Measurements from ENCODE around the gene CREB3L2. TPM values are rescaled to one million over a fixed set of nuclear protein-coding genes. Genes with fewer than 3 reads are reported as not detected.

Gene CREB3L2
- total RNA-seq, 1 donor from 2014 or later: 61.8 TPM

- ATAC-seq (no peak), DNase-seq (no peak)
- no peaks in the 10 kb centered on the region for H3K9me3 ChIP-seq
- H3K4me3 ChIP-seq: no peak overlapping the region
- intact Hi-C loops (cut with DNase I): no loop called here
- no peak for TF ChIP-seq CTCF (IDR thresholded peaks at IDR 0.05)
- peaks cover under 1% of the 10 kb centered on the region for H3K27me3 ChIP-seq
- no peaks in the 10 kb centered on the region for H3K36me3 ChIP-seq
- H3K4me1 ChIP-seq: no peaks in the 10 kb centered on the region
- no peak overlapping the region for H3K27ac ChIP-seq
Observed at GRCh38 chr7:137853053-137853452, 148.8 kb downstream of the CREB3L2 start.

- H3K4me3 ChIP-seq: no peak overlapping the region
- no peak for ATAC-seq
- no peaks in the 10 kb centered on the region for H3K36me3 ChIP-seq
- intact Hi-C loops (cut with DNase I): no loop called here
- no peak overlapping the region for H3K27ac ChIP-seq
- TF ChIP-seq CTCF (IDR thresholded peaks at IDR 0.05): no peak
- DNase-seq: no peak
- peaks cover 7% of the 10 kb centered on the region for H3K4me1 ChIP-seq
- peaks cover 10% of the 10 kb centered on the region for H3K27me3 ChIP-seq
- no peaks in the 10 kb centered on the region for H3K9me3 ChIP-seq
Observed at GRCh38 chr7:137852108-137852507, 149.8 kb downstream of the CREB3L2 start.

GRCh38 chr7:137850972-137851945 lies 150.6 kb downstream of the CREB3L2 start:
- Histone ChIP-seq H3K27me3 (peaks cover 15% of the 10 kb centered on the region), H3K4me3 (no peak overlapping the region), H3K27ac (no peak overlapping the region), H3K36me3 (no peaks in the 10 kb centered on the region), H3K4me1 (peaks cover 10% of the 10 kb centered on the region), H3K9me3 (no peaks in the 10 kb centered on the region)
- intact Hi-C loops (cut with DNase I): no loop called here
- TF ChIP-seq CTCF (IDR thresholded peaks at IDR 0.05): no peak
- ATAC-seq (no peak), DNase-seq (no peak)

GRCh38 chr7:137850571-137850970 lies 151.3 kb downstream of the CREB3L2 start:
- Histone ChIP-seq H3K9me3 (no peaks in the 10 kb centered on the region), H3K36me3 (no peaks in the 10 kb centered on the region), H3K27ac (no peak overlapping the region), H3K4me1 (peaks cover 10% of the 10 kb centered on the region), H3K27me3 (peaks cover 17% of the 10 kb centered on the region), H3K4me3 (no peak overlapping the region)
- ATAC-seq: no peak
- intact Hi-C loops (cut with DNase I): no loop called here
- no peak for TF ChIP-seq CTCF (IDR thresholded peaks at IDR 0.05)
- DNase-seq: no peak

- Histone ChIP-seq H3K4me3 (no peak overlapping the region), H3K4me1 (peaks cover 10% of the 10 kb centered on the region), H3K9me3 (no peaks in the 10 kb centered on the region), H3K27ac (no peak overlapping the region), H3K27me3 (peaks cover 36% of the 10 kb centered on the region), H3K36me3 (no peaks in the 10 kb centered on the region)
- ATAC-seq: no peak
- intact Hi-C loops (cut with DNase I): no loop called here
- DNase-seq: no peak
- no peak for TF ChIP-seq CTCF (IDR thresholded peaks at IDR 0.05)
Observed at GRCh38 chr7:137848095-137848494, 153.8 kb downstream of the CREB3L2 start.
